ENCODE data around the gene GLYR1.

GLYR1 gene

DNA sequence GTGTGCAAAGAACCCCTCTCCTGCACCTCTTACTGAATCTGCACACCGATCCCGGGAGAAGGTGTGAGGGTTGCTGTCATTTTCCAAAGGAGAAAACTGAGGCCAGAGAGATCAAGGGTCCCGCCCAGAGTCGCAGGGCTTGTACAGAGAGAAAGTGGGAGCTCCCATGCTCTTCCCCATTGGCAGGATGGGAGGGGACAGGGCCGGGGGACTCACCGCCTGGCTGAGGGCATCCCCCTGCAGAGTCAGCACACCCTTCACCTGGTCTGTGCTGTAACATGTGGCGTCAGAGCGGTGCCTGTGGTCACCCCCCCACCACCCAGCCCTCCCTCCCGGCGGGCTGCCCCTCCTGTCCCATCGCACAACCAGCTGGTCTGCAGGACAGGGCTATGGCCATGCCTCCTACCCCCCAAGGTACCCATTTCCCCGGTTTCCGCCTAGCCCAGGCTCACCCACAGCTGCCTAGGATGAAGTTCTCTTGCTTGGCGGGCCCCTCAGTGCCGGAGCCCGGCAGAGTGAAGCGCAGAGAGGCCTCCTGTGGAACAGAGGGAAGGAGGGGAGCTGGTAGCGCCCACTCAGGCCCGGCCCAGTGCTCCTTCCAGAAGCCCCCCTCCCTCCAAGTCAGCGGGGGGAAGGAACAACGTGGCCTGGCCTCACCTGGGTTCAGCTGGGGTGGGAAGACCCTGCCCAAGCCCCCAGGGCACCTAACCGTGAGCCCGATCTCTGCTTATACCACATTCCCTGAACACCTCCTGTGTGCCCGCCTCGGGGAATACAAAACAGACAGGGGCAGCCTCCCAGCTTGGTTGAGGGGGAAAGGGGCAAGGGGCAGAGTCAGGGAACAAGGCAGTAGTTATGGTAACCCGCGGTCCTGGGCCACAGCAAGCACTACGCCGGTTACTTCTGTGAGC, 45.8 kb downstream of the GLYR1 start:
- no peak for FAIRE-seq
- no peak for DNase-seq (ENCODE audit: insufficient read length, low spot score)
- TF ChIP-seq, protein P1, sequence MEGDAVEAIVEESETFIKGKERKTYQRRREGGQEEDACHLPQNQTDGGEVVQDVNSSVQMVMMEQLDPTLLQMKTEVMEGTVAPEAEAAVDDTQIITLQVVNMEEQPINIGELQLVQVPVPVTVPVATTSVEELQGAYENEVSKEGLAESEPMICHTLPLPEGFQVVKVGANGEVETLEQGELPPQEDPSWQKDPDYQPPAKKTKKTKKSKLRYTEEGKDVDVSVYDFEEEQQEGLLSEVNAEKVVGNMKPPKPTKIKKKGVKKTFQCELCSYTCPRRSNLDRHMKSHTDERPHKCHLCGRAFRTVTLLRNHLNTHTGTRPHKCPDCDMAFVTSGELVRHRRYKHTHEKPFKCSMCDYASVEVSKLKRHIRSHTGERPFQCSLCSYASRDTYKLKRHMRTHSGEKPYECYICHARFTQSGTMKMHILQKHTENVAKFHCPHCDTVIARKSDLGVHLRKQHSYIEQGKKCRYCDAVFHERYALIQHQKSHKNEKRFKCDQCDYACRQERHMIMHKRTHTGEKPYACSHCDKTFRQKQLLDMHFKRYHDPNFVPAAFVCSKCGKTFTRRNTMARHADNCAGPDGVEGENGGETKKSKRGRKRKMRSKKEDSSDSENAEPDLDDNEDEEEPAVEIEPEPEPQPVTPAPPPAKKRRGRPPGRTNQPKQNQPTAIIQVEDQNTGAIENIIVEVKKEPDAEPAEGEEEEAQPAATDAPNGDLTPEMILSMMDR (IDR thresholded peaks at IDR 0.05; ENCODE audit: insufficient read depth, missing control alignments) = no peak

DNA sequence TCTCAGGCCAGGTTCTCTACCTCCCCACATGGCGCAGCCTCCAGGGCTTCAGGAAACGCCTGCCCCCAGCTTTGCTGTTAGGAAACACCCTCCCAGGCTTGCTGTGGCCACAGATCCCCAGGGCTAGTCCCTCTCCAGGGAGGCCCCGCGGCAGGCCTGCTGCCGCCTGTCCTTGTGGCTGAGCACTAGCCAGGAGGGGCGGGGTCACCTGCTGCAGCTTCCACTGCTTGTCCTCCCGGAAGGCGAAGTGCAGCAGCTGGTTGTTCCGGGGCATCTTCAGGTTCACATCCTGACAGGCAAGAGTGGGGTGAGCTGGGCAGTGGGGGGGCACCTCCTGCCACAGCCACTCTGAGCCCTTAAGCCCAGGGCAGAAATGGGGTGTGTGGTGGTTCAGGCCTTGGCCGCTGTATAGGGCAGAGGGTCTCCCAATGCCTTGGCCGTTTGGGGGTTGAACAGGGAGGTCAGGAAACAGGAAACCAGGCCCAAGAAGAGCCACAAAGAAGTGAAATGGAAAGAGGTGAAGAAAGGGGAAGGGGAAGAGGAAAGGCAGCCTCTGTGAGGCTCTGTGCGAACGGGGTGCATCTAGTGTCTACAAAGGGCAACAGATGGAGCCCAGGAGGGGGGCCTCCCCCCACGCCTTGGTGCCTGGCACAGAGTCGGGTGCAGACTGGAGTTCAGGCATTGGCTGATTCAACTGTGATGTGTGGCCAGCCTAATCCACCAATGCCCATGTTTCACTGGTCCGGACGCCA, 46.6 kb downstream of the GLYR1 start:
- DNase-seq (ENCODE audit: insufficient read length, low spot score) (no peak), FAIRE-seq (no peak)
- TF ChIP-seq, protein P1 (IDR thresholded peaks at IDR 0.05; ENCODE audit: insufficient read depth, missing control alignments) = no peak

DNA sequence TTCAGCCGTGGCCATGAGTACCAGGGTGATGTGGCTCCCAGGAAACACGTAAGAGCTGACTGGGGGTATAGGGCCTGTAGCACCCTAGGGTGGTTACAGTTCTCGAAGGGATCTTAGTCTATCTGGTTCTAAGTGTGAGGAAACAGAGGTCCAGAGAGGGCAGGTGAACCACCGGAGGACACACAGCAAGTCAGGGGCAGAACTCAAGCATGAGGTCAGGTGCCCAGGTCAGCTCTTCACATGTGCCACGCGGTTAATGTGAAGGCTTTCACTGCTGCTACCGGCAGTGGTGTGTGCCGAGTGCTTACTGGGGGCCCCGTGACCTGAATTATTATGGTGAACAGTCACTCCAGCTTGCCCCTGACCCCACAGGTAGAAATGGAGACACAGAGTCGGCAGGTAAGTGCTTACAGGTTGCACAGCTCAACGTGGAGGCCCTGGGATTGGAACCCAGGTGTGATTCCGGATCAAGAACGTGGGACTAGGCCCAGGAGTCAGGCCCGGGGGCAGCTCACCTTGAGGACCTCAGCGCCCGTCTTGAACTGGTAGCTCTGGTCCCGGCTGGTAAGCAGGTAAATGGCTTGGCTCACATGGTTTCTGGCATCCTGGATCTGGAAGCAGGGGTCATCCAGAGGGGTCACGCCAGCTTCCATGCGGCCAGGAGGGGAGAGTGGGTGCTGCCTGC, 47.8 kb downstream of the GLYR1 start:
- no peak for FAIRE-seq
- TF ChIP-seq, protein P1 (IDR thresholded peaks at IDR 0.05; ENCODE audit: insufficient read depth, missing control alignments) = no peak
- no peak for DNase-seq (ENCODE audit: insufficient read length, low spot score)

DNA sequence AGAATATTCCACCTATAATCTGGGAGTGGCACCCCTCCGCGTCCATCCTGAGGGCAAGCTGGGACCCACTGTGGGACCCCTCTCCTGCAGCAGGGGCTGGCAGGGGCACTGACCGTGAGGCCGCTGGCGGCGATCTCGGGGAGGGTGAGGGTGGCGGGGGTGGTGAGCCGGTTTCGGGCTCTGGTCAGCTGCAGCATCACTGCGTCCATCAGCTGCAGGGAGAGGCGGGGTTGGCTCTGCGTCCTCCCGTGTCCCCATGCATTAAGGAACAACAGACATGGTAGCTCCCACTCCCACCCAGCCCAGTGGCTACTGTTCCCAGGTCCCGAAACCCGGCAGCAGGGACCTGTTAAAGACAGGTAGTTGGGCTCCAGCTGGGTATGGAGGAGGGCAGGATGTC, 48.6 kb downstream of the GLYR1 start:
- no peak for FAIRE-seq
- TF ChIP-seq, protein P1 (IDR thresholded peaks at IDR 0.05; ENCODE audit: insufficient read depth, missing control alignments) = no peak
- DNase-seq (ENCODE audit: insufficient read length, low spot score) = no peak

DNA sequence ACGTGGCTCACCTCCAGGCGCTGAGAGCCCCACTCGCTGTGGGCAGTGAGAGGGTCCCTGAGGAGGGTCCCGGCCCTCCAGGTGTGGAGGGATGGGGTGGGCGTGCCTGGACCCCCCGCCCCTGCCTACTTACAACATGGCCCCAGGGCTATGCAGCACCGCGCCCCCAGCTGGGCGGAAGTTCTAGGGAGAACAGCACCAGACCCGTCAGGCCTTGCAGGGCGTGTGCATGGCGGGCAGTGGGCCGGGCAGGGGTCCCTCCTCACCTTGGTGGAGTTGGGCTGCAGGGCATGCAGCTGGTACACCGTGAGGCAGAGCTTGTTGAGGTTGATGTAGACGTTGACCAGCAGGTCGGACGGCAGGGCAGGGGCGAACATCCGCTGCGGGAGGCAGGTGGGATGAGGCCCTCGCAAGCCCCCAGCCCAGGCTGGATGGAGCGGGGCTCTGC, 49.3 kb downstream of the GLYR1 start:
- DNase-seq (ENCODE audit: insufficient read length, low spot score) (no peak), FAIRE-seq (no peak)
- TF ChIP-seq, protein P1 (IDR thresholded peaks at IDR 0.05; ENCODE audit: insufficient read depth, missing control alignments) = no peak

DNA sequence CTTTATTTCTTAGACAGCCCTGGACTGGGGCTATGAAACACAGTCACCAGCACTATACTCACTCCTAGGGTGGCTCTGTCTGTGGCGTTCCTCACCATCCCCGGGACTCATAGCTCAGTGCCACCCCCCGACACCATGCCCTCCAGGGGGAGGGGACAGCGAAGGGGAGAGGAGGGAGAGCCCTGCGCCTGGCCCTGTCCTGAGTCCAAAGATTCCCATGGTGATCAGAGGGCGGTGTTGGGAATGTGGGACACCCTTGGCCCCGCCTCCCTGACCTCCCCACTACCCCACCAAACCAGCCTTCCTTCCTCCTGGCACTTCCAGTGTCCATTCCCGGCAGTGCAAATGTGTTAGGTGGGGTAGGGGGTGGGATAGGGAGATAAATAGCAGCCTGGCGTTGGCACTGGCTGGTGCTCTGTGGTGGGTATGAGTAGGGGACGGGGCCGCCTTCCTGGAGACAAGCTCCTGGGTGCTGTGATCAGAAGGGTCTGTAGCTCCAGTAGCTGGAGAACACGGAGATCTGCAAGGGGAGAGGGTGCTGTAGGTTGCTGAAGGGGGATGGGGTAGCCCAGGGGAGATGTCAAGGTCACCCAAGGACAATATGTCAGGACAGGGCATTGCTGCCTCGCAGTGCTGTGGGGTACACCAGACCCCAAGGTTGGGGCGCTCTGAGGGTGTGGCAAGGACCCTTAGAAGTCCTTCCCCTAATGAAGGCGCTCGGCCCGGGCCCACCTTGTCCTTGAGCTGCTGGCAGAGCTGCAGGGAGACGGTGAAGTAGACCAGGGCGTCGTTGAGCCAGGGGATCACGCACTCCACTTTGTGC, 49.9 kb downstream of the GLYR1 start:
- TF ChIP-seq, protein P1 (IDR thresholded peaks at IDR 0.05; ENCODE audit: insufficient read depth, missing control alignments) = no peak
- DNase-seq (ENCODE audit: insufficient read length, low spot score) = no peak
- no peak for FAIRE-seq
